NCI-H2171 (cell line): ENCODE measurements around the gene YJEFN3.
A peak's percentile ranks its signal among the peaks of the same experiment; 100 is the strongest.

ENCODE experiments used
- DNase-seq: peaks from one replicate; lab custom pipeline; 2025; lab: John Stamatoyannopoulos, UW

YJEFN3 gene

DNA sequence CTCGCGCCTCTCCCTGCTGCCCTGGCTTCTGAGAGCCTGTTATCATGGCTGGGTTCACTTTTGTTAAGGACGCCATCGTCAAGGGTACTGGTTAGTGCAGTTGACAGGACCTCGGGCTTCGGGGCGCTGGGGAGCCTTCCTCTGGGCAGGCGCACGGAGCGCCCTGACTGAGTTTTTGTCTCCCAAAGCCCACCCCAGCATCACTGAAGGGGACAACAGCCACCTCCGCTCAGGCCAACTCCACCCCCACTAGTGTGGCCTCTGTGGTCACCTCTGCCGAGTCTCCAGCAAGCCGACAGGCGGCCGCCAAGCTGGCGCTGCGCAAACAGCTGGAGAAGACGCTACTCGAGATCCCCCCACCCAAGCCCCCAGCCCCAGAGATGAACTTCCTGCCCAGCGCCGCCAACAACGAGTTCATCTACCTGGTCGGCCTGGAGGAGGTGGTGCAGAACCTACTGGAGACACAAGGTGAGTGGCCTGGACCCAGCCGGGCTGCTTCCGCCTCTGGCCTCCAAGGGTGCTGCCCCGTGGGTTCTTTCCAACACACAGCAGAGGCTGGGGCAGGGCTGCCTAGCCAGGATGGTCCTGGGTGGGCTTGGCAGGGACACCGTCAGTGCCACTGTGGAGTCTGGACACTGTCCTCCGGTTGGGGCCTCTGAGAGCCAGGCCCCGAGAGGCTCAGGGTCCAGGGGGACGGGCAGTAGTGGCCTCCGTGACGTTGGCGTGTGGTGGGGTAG is 30.3 kb upstream of the YJEFN3 start:
- DNase-seq = no peak

DNA sequence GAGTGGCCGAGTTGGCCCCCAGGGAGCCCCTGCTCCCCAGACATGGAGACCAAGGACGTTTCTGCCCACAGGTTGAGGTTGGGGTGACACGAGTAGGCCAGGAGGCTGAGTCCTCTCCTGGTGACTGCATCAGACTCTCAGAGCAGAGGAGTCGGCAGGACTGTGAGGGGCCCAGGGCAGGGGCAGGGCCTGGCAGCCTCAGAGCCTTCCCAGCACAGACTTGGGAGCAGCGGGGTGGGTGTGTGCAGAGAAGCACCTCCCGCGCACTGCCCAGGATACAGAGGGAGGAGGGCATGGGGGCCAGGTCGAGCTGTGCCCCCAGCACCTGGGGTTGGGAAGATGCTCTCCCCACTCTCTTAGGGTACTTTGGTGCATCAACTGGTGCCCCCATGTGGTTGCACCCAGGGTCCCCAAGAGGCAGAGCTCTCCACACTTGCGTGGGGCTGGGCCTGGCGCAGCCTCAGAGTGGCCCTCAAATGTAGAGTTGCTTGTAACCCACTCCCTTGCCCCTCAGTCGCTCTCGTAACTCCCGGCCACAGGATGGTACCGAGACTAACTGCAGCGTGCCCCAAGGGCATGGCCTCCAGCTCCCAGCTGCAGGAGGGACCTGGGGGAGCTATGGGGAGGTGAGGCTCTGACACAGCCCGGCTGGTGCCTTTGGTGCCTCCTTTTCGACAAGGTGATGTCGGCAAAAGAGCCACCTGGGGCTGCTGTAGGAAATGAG is 29.3 kb upstream of the YJEFN3 start:
- DNase-seq = no peak

DNA sequence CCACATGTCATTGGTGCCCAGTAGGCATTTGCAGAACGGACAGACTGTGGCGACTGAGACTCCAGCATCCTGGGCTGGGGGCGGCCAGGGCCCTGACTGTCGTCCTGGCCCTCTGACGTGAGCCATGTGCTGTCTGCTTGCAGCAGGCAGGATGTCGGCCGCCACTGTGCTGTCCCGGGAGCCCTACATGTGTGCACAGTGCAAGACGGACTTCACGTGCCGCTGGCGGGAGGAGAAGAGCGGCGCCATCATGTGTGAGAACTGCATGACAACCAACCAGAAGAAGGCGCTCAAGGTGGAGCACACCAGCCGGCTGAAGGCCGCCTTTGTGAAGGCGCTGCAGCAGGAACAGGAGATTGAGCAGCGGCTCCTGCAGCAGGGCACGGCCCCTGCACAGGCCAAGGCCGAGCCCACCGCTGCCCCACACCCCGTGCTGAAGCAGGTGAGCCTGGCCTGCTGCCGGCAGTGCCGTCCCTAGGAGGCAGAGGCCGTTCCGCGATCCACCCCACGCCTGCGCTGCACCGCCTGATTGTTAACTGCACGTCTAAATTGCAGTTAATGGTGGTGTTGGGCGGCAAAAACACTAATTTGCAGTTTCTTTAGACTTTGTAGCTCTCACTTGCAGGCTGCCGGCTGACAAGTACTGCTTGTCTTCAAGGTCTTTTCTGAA is 27.6 kb upstream of the YJEFN3 start:
- DNase-seq = no peak

DNA sequence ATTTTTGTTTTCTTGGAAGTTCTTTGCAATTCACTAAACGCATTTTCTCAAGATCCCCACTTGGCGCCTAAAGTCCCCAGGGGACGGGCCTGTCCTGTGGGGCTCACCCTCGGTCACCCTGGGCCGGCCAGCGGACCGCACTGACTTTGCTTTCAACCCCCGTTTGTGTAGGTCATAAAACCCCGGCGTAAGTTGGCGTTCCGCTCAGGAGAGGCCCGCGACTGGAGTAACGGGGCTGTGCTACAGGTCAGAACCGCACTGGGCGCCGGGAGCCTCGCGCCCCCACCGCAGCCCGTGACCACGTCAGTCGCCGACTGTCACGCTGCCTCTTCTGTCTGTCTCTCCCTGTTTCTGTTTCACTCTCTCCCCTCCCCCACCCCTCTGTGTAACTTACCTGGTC is 26.9 kb upstream of the YJEFN3 start:
- DNase-seq = no peak

DNA sequence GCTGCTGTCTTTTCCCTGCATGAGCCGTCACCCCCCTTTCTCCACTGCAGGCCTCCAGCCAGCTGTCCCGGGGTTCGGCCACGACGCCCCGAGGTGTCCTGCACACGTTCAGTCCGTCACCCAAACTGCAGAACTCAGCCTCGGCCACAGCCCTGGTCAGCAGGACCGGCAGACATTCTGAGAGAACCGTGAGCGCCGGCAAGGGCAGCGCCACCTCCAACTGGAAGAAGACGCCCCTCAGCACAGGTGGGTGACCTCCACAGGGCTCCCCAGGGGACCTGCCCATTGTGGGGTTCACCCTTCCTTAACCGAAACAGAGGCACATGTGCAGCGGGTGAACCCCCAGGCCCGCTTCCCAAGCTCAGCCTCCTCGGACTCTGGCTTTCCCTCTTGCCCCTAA is 26.4 kb upstream of the YJEFN3 start:
- no peak for DNase-seq

DNA sequence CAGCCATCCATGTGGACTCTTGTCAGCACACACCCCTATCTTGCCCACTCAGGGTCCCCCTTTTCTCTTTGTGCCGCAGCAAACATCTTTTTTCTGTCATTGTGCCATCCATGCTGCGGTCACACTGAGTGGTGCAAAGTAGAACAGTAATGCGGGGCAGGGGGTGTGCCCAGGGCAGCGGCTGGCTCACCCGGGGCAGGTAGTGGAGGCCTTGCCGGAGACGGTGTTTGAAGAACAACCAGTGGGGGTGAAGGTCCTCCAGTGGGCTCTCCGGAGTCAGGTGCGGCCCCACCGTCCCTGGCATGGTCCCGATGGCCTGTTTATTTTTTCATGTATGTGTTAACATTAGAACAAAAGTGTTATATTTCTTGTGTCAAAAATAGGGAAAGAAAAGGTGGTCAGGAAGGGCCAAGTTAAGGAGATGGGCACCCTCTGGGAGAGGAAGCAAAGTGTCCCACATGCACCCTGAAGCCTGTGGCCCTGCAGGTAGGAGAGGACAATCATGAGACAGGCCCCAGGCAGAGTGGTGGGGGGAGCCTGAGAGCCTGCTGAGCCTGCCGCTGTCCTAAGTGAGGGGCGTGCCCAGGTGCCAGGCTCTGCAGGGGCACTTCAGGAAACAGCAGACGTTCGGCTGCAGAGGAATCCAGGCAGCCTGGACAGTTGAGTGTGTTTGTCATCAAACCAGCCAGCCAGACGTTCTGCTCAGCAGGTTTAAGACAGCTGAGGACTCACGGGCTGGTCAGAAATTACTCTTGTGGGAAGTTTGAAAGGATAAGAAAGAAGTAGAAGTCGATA is 25.7 kb upstream of the YJEFN3 start:
- no peak for DNase-seq

DNA sequence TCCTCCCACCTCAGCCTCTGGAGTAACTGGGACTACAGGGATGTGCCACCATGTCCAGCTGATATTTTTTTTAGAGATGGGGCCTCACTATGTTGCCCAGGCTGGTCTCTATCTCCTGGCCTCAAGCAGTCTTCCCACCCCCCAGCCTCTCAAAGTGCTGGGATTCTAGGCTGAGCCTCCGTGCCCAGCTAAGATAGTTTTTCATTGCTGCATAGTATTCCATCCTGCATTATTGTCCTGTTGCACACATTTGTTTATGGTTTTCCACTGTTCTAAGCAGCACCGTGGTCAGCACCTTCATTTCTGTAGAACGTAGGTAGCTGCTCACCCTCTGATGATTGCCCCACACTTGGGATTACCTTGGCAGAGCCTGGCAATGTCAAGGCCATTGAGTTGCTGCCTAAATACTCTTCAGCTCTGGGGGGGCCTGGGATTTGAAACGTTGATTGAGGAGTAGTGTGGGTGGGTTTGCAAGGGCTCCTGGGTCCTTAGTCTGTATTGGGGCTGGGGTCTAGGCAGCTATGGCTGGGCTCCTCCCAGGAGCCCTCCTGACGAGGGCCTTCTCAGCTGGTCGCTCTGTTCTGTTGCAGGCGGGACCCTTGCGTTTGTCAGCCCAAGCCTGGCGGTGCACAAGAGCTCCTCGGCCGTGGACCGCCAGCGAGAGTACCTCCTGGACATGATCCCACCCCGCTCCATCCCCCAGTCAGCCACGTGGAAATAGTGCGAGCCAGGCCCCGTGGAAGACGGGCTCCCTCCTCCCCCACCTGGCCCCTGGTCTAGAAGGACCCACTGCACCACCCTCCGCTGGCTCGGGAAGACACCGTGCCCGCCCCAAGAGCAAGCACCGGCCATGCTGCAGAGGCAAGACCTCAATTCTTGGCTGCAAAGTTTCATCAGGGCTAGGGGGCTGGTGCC is 23.7 kb upstream of the YJEFN3 start:
- DNase-seq = no peak

DNA sequence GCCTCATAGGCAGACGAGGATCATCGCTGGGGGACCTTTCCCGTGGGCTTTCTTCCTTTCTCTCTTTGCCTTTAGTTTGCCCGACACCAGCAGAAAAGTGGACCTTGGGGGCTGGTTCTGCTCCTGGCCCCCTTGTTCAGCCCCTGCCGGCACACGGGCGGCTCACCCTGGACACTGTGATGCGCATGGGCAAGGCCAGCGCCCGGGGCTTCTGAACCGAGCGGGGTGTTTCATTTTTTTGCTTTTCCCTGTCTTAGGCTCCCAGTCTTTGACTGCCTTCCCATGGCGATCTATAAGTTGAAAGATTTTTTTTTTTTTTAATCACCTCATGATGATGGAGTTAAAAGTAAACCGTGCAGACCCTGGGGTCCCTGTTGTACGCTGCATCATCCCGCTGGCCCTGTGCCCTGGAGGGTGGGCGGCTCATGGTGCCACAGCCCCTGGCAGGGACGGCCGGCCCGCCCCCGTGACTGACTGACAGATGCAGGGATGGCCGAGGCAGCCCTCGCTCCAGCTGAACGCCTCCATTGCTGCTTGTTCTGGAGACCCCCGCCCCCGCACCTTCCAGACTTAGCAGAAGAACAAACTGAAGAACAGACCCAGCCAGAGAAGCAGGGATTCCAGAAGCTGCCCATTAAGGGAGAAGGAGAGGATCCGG is 22.9 kb upstream of the YJEFN3 start:
- DNase-seq = no peak

DNA sequence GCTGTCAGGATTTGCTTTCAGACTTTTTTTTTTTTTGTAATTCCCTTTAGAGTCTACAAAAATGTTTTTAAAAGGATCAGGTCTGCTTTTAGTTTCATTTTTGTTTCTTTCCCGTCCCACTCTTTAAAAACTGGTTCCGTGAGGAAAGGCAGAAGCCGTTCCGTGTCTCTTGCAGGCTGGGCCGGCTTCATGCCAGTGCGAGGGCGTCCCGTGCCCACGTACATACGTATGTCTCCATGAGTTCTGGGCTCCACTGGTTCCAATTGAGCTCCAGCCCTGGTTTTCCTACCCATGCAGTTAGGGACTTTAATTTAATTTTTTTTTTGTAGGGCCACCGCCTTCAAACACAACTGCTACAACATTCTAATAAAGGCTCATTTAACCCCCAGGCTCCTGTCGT is 22.1 kb upstream of the YJEFN3 start:
- no peak for DNase-seq

DNA sequence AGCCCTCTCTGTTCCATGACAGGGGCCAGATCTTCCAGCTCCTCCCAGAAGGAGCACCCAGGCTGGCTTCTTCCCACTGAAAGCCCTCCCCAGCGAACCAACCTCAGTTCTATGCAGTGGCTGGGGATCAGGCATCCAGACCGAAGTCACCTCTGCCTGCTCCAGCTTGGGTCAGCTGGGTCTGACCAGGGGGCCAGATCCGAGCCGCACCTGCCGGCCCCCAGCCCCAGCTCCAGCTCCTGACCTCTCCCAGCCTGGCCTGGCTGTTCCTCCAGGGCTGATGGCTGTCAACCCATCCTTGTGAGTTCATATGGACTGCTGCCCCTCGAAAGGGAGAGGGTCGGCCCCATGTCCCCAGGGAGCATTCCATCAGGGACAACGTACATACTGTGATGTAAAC is 21.4 kb upstream of the YJEFN3 start:
- no peak for DNase-seq

DNA sequence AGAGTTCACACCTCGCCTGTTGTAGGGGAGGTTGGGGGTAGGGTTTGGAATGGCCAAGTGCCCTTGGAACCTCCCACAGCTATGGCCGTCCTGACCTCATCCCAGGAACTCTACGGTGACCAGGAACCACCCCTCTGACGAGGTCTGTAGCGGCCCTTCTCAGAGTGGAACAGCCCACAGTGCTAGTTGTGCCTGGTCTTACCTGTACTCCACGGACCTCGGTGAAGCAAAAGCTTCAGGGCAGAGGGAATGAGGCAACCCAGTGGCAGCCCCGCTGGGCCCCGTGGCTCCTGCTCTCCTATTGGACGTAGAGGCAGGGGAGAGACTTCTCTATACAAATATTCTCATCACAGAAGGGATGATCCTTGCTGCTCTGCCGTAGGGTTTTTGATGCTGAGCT is 20.5 kb upstream of the YJEFN3 start:
- no peak for DNase-seq

DNA sequence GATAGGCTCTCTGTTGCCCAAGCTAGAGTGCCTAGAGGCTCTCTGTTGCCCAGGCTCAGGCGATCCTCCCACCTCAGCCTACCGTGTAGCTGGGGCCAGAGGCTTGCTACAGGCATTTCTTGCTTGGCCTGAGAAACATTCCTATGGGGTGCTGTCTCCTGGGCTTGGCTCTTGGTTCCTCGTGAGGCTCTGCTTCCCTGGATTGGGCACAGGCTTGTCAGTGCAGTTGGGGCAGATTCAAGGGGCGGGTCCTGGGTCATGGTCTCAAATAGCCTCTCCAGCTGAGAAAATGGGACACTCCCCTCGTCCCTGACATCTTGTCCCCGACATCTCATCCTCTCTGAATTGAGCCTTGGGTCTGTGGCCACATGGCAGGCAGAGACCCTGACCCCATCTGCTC is 18.3 kb upstream of the YJEFN3 start:
- no peak for DNase-seq

DNA sequence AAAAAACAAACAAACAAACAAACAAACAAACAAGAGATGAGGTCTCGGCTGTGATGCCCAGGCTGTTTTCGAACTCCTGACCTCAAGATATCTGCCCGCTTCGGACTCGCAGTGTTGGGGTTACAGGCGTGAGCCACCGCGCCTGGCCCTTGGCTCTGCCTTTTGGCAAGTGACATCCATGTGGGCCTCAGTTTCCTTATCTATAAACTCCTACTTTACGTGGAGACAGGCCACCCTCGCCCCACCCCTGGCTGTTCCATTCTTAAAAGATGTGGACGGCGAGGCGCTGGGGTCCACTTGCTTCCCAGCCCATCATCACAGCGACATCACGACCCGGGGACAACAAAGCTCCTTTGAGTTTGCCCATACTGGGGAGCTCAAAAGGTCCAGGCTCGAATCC is 15.0 kb upstream of the YJEFN3 start:
- no peak for DNase-seq

DNA sequence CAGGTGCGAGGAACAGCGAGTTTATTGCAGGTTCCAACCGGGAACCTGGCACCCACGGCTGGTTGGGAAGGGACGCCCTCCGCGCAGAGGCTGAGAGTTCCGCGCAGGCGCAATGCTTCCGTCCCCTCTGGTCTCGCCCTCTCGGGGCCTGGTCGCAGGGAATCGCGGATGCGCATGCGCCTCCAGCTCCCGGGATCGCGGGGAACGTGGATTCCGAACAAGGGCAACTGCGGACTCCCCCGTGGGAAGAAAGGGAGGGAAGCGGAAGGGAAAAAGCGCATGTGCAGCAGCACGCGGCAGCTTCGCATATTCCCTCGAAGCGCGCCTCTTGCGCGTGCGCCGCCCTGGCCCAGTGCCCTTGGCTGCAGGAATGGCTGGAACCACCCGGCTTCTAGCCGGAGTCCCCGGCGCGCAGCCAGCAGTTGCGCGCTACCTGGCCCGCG is 14.5 kb upstream of the YJEFN3 start:
- DNase-seq = no peak

DNA sequence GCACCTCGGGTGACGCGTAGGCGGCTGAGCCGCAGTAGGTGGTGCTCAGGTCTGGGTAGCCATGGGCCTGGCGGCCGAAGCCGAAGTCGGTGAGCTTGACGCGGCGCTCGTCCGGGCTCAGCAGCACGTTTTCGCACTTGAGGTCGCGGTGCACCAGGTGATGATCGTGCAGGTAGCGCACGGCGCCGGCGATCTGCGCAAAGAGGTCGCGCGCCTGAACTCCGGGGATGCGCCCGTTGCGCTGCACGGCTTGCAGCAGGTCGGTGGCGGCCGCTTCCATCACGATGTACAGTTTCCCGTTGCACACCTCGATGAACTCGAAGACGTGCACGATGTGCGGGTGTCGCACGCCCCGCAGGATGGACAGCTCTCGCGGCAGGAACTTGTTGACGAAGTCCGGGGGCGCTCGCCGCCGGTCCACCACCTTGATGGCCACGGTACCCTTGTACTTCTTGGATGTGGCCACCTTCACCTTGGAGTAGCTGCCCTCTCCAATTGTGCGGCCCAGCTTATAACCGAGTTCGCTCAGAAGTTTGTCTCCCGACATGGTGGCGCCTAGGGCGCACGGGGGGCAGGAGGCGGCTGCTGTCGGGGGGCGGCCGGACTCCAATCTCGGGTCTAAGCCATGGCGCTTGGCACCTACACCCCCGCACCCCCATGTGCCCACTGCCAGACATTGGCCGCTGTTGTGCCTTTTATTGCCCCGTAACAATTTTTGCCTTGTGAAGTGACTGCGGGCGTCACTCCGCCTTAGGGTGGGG is 13.7 kb upstream of the YJEFN3 start, which contains the start of gene TSSK6:
TSS of gene TSSK6 (minus strand) at position 668 of the 761 bp plus-strand sequence. CDS start at position 547, 121 bp downstream.
- DNase-seq = no peak

DNA sequence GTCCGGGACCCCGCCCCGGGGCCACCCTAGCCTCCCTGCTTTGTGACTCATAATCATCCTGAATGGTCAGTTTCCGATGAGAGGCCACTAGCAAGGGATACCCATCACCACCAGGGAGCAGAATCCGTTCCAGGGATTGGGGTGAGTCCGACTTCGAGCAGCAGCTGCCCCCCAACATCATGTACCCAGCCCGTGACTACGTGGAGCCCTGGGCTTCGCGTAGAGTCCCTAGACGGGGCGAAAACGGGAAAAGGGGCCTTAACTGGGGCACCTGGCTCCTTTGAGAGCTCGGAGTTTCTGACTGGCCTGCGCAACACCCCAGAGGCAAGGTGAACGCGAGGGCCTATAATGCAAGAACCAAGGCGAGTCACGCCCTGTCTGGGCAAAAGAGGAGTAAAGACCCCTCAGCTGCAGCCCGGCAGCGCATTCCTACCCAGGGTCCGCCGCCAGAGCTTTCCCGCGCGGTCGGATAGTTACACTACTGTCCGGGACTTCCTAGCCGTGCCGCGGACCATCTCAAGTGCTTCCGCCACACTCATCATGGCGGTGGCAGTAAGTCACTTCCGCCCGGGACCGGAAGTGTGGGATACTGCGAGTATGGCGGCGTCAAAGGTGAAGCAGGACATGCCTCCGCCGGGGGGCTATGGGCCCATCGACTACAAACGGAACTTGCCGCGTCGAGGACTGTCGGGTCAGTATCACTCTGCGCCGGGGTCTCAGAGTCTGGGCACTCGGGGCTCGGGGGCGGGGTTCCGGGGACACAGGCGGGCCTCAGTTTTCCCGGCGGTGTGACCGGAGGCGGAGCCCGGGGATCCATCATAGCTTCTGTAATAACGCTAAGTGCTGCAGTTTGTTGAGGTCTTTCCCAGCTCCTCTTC is 12.8 kb upstream of the YJEFN3 start, which contains the start of gene NDUFA13:
TSS of gene NDUFA13 (plus strand) at position 584 of the 878 bp plus-strand sequence. CDS start at position 598, 14 bp downstream.
- peak; percentile 84 for DNase-seq

DNA sequence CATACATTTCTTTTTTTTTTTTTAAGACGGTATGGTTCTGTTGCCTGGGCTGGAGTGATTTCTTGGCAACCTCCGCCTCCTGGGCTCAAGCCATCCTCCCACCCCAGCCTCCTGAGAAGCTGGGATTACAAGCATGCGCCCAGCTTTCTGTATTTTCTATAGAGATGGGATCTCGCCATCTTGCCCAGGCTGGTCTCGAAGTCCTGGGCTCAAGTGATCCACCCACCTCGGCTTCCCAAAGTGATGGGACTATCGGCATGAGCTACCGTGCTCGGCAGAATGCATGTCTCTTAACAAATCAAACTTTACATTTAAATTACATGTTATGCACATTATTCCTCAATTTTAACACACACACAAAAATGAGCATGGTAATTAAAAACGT is 11.5 kb upstream of the YJEFN3 start:
- DNase-seq = no peak

DNA sequence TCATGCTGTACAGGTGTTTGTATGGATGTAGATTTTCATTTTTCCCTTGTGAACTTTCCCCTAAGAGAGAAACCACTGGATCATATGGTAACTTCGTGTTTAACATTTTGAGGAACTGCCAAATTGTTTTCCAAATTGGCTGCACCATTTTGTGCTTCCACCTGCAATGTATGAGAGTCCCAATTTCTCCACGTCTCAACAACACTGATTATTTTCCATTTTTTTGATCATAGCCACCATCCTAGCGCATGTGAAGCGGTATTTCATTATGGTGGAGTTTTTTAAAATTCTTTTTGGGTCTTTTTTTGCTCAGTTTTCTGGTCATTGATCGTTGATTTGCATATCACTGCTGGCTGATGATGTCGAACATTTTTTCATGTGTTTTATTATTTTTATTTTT is 7.7 kb upstream of the YJEFN3 start:
- no peak for DNase-seq

DNA sequence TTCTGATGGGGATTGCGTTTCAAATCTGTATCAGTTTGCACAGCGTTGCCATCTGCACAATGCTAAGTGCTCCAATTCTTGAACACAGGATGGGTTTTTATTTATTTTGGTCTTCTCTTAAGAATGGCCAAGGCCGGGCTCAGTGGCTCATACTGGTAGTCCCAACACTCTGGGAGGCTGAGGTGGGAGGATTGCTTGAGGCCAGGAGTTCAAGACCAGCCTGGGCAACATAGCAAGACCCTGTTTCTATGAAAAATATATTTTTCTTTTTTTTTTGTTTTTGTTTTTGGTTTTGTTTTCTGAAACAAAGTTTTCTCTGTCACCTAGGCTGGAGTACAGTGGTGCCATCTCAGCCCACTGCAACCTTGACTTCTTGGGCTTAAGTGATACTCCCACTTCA is 5.5 kb upstream of the YJEFN3 start:
- no peak for DNase-seq
